Measurements from ENCODE around the gene NDUFS6. TPM values are rescaled to one million over a fixed set of nuclear protein-coding genes. Genes with fewer than 3 reads are reported as not detected.

Gene NDUFS6
- total RNA-seq, 1 experiment from 2014 or later: 59.7 TPM

DNA sequence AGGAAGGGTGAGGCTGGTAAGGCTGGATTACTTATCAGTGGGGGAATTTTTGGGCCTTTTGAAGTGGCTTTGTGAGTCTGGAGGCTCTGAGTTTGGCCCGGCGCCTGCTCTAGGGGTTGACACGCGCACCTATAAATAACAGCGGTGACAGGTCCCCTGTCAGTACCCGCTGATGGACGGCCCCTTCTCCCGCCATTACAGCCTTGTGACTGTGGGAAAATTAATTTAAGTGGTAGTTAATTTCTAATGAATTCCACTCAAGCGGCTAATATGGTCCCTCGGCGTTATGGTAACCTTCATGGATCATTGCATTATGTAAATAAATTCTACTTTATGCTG lies 18.0 kb upstream of the NDUFS6 start:
- H3K27me3 ChIP-seq (replicated peaks; ENCODE audit: control insufficient read depth, insufficient read depth, low read length): no peaks in the 10 kb centered on the region

DNA sequence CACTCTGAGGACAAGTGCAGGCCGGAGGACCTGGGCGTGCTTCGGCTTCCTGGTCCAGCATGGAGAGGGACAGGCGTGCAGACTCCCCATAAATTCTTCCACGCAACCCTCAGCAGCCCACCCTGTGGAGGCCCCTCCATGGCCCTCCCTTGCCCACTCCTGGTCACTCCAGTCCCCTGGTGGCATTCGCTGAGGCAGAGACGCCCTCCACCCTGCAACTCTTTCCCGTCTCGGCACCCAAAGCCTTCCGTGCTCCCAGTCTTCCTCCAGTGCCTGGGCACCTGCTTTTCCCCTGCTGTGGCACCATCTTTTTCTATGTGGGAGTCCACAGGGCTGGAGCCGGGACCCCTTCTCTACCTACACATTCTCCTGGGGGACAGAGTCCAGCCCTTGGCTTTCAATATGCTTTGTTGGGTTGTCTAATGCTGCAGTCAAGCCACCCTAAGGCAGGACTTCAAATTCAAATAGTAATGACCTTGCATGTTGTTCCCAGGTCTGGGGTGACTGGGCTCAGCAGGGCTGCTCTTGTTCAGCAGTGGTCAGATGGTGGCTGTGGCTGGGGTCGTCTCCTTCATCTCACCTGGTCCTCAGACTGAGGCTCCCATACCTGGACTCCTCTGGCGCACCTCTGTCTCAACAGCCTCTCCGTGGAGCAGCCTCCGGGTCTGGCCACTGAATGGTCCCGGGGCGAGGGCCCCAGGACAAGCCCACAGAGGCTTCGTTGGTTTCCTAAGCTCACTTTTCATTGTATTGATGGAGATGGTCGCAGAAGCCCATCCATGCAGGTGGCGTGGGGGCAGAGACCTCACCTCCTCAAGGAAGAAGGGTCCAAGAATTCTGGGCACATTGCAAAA lies 16.8 kb upstream of the NDUFS6 start:
- no peaks in the 10 kb centered on the region for H3K27me3 ChIP-seq (replicated peaks; ENCODE audit: control insufficient read depth, insufficient read depth, low read length)

More for the DNA sequence above, 18.0 kb upstream of the NDUFS6 start:
- no peak for DNase-seq
- CTCF ChIA-PET: no interaction called here
- intact Hi-C loops (cut with micrococcal nuclease; ENCODE audit: unreplicated experiment): no loop called here
- H3K4me3 Mint-ChIP-seq (ENCODE audit: unreplicated experiment): no peak overlapping the region
- peaks cover 7% of the 10 kb centered on the region for H3K27me3 Mint-ChIP-seq (ENCODE audit: insufficient read depth, unreplicated experiment)
- Histone ChIP-seq H3K36me3 (ENCODE audit: control insufficient read depth, insufficient read depth, low read length) (no peaks in the 10 kb centered on the region), H3K9me3 (no peaks in the 10 kb centered on the region), H3K4me3 (ENCODE audit: low read depth, low read length) (no peak overlapping the region), H3K4me1 (no peaks in the 10 kb centered on the region)
- POLR2A ChIA-PET: no interaction called here
- BruUV-seq (replicated peaks): no TSS peak
- no peak overlapping the region for H3K27ac Mint-ChIP-seq (ENCODE audit: unreplicated experiment)
- no peaks in the 10 kb centered on the region for H3K9me3 Mint-ChIP-seq (ENCODE audit: unreplicated experiment)
- no peaks in the 10 kb centered on the region for H3K36me3 Mint-ChIP-seq (ENCODE audit: insufficient read depth, unreplicated experiment)
- no peaks in the 10 kb centered on the region for H3K4me1 Mint-ChIP-seq (ENCODE audit: low read depth, unreplicated experiment)
- TF ChIP-seq, protein P1, sequence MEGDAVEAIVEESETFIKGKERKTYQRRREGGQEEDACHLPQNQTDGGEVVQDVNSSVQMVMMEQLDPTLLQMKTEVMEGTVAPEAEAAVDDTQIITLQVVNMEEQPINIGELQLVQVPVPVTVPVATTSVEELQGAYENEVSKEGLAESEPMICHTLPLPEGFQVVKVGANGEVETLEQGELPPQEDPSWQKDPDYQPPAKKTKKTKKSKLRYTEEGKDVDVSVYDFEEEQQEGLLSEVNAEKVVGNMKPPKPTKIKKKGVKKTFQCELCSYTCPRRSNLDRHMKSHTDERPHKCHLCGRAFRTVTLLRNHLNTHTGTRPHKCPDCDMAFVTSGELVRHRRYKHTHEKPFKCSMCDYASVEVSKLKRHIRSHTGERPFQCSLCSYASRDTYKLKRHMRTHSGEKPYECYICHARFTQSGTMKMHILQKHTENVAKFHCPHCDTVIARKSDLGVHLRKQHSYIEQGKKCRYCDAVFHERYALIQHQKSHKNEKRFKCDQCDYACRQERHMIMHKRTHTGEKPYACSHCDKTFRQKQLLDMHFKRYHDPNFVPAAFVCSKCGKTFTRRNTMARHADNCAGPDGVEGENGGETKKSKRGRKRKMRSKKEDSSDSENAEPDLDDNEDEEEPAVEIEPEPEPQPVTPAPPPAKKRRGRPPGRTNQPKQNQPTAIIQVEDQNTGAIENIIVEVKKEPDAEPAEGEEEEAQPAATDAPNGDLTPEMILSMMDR (IDR thresholded peaks at IDR 0.05; ENCODE audit: insufficient read depth in 1 of 2, low read depth in 1 of 2, low read length in 1 of 2, severe bottlenecking in 1 of 2, unreplicated experiment in 1 of 2): no peak

DNA sequence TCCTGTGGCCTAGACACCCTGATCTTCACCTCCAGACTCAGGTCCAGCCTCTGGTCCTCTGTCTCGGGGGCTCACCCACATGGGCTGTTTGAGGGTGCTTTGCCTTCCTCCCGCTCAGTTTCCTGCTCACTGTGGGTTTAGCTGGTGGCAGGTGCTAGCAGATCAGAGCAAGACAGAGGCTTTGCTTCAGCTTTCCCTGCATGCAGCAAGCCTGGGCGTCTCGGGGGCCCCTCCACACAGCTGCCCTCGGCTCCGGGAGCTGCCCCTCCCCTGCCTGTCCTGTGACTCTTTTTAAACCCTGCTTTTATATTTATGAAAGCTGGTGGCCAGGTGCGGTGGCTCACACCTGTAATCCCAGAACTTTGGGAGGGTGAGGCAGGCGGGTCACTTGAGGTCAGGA lies 16.1 kb upstream of the NDUFS6 start:
- intact Hi-C loops (cut with micrococcal nuclease; ENCODE audit: unreplicated experiment): no loop called here
- H3K4me3 Mint-ChIP-seq (ENCODE audit: unreplicated experiment): no peak overlapping the region
- ChIA-PET POLR2A (no interaction called here), CTCF (no interaction called here)
- no TSS peak for BruUV-seq (replicated peaks)
- no peaks in the 10 kb centered on the region for H3K27me3 ChIP-seq (replicated peaks; ENCODE audit: control insufficient read depth, insufficient read depth, low read length)
- no peaks in the 10 kb centered on the region for H3K36me3 ChIP-seq (ENCODE audit: control insufficient read depth, insufficient read depth, low read length)
- H3K4me1 Mint-ChIP-seq (ENCODE audit: low read depth, unreplicated experiment): no peaks in the 10 kb centered on the region
- no peak overlapping the region for H3K27ac Mint-ChIP-seq (ENCODE audit: unreplicated experiment)
- H3K4me3 ChIP-seq (ENCODE audit: low read depth, low read length): no peak overlapping the region
- peak in 1 of 2 experiments; percentile 18 for DNase-seq
- H3K9me3 ChIP-seq: no peaks in the 10 kb centered on the region
- TF ChIP-seq, protein P1 (IDR thresholded peaks at IDR 0.05; ENCODE audit: insufficient read depth in 1 of 2, low read depth in 1 of 2, low read length in 1 of 2, severe bottlenecking in 1 of 2, unreplicated experiment in 1 of 2): no peak
- H3K9me3 Mint-ChIP-seq (ENCODE audit: unreplicated experiment): no peaks in the 10 kb centered on the region
- no peaks in the 10 kb centered on the region for H3K36me3 Mint-ChIP-seq (ENCODE audit: insufficient read depth, unreplicated experiment)
- no peaks in the 10 kb centered on the region for H3K4me1 ChIP-seq
- peaks cover 7% of the 10 kb centered on the region for H3K27me3 Mint-ChIP-seq (ENCODE audit: insufficient read depth, unreplicated experiment)

More for the DNA sequence above, 16.8 kb upstream of the NDUFS6 start:
- BruUV-seq (replicated peaks): no TSS peak
- Mint-ChIP-seq H3K36me3 (ENCODE audit: insufficient read depth, unreplicated experiment) (no peaks in the 10 kb centered on the region), H3K4me3 (ENCODE audit: unreplicated experiment) (no peak overlapping the region), H3K9me3 (ENCODE audit: unreplicated experiment) (no peaks in the 10 kb centered on the region), H3K27ac (ENCODE audit: unreplicated experiment) (no peak overlapping the region), H3K4me1 (ENCODE audit: low read depth, unreplicated experiment) (no peaks in the 10 kb centered on the region), H3K27me3 (ENCODE audit: insufficient read depth, unreplicated experiment) (peaks cover 7% of the 10 kb centered on the region)
- Histone ChIP-seq H3K4me1 (no peaks in the 10 kb centered on the region), H3K36me3 (ENCODE audit: control insufficient read depth, insufficient read depth, low read length) (no peaks in the 10 kb centered on the region), H3K9me3 (no peaks in the 10 kb centered on the region), H3K4me3 (ENCODE audit: low read depth, low read length) (no peak overlapping the region)
- TF ChIP-seq, protein P1 (IDR thresholded peaks at IDR 0.05; ENCODE audit: insufficient read depth in 1 of 2, low read depth in 1 of 2, low read length in 1 of 2, severe bottlenecking in 1 of 2, unreplicated experiment in 1 of 2): no peak
- intact Hi-C loops (cut with micrococcal nuclease; ENCODE audit: unreplicated experiment): no loop called here
- CTCF ChIA-PET: no interaction called here
- POLR2A ChIA-PET: no interaction called here
- peak in 1 of 2 experiments; percentile 25 for DNase-seq

Data from Caco-2 (cell line).